Osteocyte (in vitro differentiated cells): ENCODE data around the gene ISG20. TPM values are rescaled to one million over a fixed set of nuclear protein-coding genes. Genes with fewer than 3 reads are reported as not detected.
"Not testable (repeated sequence)": the region's sequence is repeated elsewhere in the genome, so short reads cannot be mapped to it uniquely, and the experiment has no call there.

Experiments used
- DNase-seq: peaks from one replicate; pipeline ENCODE4 v3.0.0; 2021; ENCODE audit warnings: mixed read lengths; ENCODE audit not compliant: unreplicated experiment; ENCODE audit errors: extremely low spot score
- H3K27ac Mint-ChIP-seq: one replicate; pipeline ENCODE4 v1.8.0; 2021; ENCODE audit warnings: mild to moderate bottlenecking, mixed read lengths; ENCODE audit not compliant: unreplicated experiment
- H3K27me3 Mint-ChIP-seq: one replicate; pipeline ENCODE4 v1.8.0; 2021; ENCODE audit warnings: mixed read lengths; ENCODE audit not compliant: unreplicated experiment
- H3K36me3 Mint-ChIP-seq: one replicate; pipeline ENCODE4 v1.8.0; 2021; ENCODE audit warnings: mixed read lengths; ENCODE audit not compliant: unreplicated experiment
- H3K4me1 Mint-ChIP-seq: one replicate; pipeline ENCODE4 v1.8.0; 2021; ENCODE audit warnings: mixed read lengths; ENCODE audit not compliant: unreplicated experiment
- H3K4me3 Mint-ChIP-seq: one replicate; pipeline ENCODE4 v1.8.0; 2021; ENCODE audit warnings: mild to moderate bottlenecking, moderate library complexity, mixed read lengths; ENCODE audit not compliant: unreplicated experiment
- H3K9me3 Mint-ChIP-seq: one replicate; pipeline ENCODE4 v1.8.0; 2021; ENCODE audit warnings: mixed read lengths; ENCODE audit not compliant: unreplicated experiment
- CTCF ChIP-seq: fragments of 200-600 bp; sonication (generic); IDR thresholded peaks from 2 replicates; pipeline ENCODE4 v1.5.0; 2021; ENCODE audit warnings: antibody characterized with exemption, mild to moderate bottlenecking, moderate library complexity
- total RNA-seq: library from RNA; stranded (reverse); gene quantifications from 2 replicates; pipeline ENCODE4 v1.2.1, GENCODE V29; 2021

ISG20 gene
- total RNA-seq, 1 donor from 2014 or later: 10.2 TPM

GRCh38 chr15:88637841-88638625, 783 bp upstream of the ISG20 start:
- no peaks in the 10 kb centered on the region for H3K27me3 Mint-ChIP-seq
- peak overlapping the region; percentile 81 for H3K4me3 Mint-ChIP-seq
- H3K9me3 Mint-ChIP-seq: no peaks in the 10 kb centered on the region
- peaks cover 5% of the 10 kb centered on the region for H3K36me3 Mint-ChIP-seq
- no peak for DNase-seq
- H3K27ac Mint-ChIP-seq: peak overlapping the region; percentile 97
- no peak for TF ChIP-seq CTCF
- peaks cover 40% of the 10 kb centered on the region for H3K4me1 Mint-ChIP-seq

- no peaks in the 10 kb centered on the region for H3K36me3 Mint-ChIP-seq
- no peaks in the 10 kb centered on the region for H3K27me3 Mint-ChIP-seq
- H3K9me3 Mint-ChIP-seq: no peaks in the 10 kb centered on the region
- no peak overlapping the region for H3K4me3 Mint-ChIP-seq
- no peak overlapping the region for H3K27ac Mint-ChIP-seq
- DNase-seq: no peak
- peaks cover 33% of the 10 kb centered on the region for H3K4me1 Mint-ChIP-seq
- no peak for TF ChIP-seq CTCF
These were observed 3.2 kb downstream of the ISG20 start for GRCh38 chr15:88641959-88642452.

- H3K9me3 Mint-ChIP-seq, H3K27me3 Mint-ChIP-seq, H3K4me3 Mint-ChIP-seq, H3K27ac Mint-ChIP-seq, H3K36me3 Mint-ChIP-seq, DNase-seq: not testable (repeated sequence)
- peaks cover 29% of the 10 kb centered on the region for H3K4me1 Mint-ChIP-seq
These were observed 3.7 kb downstream of the ISG20 start for GRCh38 chr15:88642514-88642913.

GRCh38 chr15:88644741-88645140, 5.9 kb downstream of the ISG20 start:
- no peak for DNase-seq
- TF ChIP-seq CTCF: no peak
- Mint-ChIP-seq H3K4me1 (peaks cover 30% of the 10 kb centered on the region), H3K36me3 (no peaks in the 10 kb centered on the region), H3K27me3 (no peaks in the 10 kb centered on the region), H3K27ac (no peak overlapping the region), H3K4me3 (no peak overlapping the region), H3K9me3 (no peaks in the 10 kb centered on the region)

DNA sequence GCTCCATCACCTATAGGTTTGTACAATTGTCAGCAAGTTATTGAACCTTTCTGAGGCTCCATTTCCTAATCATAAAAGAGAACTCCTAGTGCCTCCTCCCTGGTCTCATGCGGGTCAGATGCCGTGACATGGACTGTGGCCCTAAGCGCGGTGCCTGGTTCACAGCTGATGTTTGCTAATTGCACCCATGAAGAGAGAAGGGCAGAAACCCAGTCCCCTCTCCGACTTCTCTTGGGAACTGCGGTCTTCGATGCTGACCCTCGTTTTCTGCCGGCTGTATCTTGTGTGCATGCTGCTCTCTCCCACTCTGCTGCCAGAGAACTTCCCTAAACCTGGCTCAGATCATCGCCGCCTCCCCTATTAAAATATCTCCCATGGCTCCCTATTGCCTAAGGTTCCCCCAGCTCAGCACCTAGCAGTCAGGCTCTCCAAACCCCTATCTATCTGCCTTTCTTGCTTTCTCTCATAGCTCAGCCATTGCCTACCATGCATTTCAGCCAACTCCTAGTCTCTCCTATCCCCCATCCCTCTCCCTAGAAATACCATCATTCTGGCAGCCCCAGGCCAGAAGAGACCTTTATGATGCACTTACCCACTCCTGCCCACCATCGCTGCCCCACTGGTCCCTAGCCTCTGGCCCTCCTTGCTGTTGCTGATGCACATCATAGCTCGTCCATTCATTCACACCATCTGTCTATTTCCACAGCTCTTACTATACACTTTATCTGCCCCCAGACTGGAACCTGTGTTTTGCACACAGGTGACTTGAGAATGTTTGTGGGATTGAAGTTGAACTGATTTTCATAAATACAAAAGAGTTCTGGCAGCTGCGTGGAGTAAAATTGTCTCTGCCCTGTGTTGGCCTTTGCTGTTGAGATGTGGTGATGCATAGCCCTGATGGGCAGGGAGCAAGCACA, 6.6 kb downstream of the ISG20 start:
- H3K4me1 Mint-ChIP-seq: peaks cover 25% of the 10 kb centered on the region

More for the DNA sequence above, 6.6 kb downstream of the ISG20 start:
- Mint-ChIP-seq H3K27me3 (no peaks in the 10 kb centered on the region), H3K27ac (no peak overlapping the region), H3K4me3 (no peak overlapping the region), H3K9me3 (no peaks in the 10 kb centered on the region), H3K36me3 (no peaks in the 10 kb centered on the region)
- TF ChIP-seq CTCF: no peak
- no peak for DNase-seq
